ENCODE results near the gene STRA6.

STRA6 gene

DNA sequence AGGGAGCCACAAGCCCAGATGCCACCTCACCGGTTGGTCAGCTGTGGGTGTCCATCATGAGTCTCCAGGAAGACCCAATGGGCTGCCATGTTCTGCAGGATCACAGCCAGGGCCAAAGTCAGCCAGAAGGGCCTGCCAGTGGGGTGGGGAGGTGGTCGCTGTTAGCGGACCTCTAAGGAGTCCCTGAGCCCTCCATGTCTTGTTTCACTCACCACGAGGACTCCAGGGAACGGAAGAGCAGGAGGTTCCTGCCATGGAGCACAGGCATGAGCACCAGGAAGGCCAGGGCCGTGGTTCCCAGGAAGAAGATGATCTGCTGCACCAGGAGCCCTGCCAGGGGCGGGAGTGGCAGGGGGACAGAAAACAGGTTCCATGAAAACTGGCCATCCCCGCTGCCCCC lies 20.5 kb downstream of the STRA6 start:
- DNase-seq (ENCODE audit: low read depth in 2 of 2, low spot score in 1 of 2): no peak

DNA sequence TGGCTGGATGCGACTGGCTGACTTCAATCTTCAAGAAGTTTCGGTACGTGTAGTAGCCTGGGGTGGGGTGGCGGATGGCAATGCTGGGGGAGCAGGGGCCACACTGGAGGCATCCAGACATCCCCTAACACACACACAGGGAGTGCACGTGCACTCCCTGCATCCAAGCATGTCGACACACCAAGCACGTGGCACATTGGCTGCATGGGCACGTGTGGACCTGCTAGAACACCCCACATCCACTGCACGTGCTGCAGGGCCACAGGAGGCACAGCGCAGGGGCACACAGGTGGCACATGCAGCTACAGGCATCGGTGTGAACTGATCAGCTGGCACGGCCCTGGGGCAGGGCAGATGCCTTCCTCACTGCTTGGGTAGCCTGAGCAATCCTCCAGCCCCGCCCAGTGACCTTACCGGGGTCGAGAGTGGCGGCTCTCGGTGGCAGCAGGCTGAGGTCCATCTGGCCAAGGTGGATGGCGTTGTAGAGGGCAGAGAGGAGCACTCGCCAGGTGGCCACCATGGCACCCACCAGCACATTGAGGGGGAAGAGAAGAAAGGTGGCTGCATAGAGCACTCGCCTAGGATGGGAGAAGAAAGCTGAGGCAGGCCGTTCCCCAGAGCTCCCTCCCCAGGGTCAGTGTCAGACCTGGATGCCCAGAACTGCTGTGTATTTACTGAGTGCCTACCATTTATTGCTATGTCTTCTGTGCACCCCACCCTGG lies 21.5 kb downstream of the STRA6 start:
- DNase-seq (ENCODE audit: low read depth in 2 of 2, low spot score in 1 of 2): no peak

DNA sequence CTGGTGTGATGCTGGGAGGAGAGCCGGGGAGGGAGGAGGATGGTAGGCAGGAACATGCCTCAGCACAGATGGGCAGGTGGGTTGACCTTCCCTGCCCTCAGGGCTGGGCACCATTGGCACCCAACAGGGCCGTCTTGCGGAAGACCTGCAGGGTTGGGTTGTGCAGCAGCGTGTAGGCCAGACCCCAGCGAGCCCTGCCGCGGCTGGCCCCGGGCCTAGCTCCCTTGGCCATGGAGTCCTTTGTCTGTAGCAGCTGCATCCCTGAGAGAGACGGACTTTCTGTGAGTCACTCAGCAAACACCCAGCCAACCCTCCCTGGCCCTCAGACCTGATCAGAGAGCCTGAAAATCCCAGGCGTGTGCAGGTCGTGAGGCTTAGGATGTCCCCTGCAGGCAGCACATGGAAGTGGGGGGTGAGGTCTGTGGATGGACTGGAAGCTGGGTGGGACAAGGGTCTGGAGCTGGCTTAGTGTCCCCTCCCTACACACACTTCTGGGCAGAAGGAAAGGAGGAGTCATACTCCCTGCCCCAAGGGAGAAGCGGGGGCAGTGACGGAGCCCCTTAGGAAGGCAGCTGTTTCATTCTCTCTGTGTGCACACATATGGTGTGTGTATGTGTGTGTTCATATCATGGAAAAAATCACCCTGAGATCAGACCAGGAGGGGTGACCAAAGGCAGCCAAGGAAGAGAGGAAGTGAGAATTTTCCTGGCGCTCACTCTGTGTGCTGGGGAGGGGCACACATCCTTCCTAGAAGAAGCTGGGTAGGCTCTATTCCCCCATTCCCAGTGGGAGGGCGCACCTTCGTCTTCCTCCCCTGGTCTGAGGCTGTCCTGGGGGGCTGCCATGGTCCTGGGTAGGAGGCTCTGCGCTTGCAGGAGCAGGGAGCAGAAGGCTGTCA lies 22.4 kb downstream of the STRA6 start:
- DNase-seq (ENCODE audit: low read depth in 2 of 2, low spot score in 1 of 2): no peak

DNA sequence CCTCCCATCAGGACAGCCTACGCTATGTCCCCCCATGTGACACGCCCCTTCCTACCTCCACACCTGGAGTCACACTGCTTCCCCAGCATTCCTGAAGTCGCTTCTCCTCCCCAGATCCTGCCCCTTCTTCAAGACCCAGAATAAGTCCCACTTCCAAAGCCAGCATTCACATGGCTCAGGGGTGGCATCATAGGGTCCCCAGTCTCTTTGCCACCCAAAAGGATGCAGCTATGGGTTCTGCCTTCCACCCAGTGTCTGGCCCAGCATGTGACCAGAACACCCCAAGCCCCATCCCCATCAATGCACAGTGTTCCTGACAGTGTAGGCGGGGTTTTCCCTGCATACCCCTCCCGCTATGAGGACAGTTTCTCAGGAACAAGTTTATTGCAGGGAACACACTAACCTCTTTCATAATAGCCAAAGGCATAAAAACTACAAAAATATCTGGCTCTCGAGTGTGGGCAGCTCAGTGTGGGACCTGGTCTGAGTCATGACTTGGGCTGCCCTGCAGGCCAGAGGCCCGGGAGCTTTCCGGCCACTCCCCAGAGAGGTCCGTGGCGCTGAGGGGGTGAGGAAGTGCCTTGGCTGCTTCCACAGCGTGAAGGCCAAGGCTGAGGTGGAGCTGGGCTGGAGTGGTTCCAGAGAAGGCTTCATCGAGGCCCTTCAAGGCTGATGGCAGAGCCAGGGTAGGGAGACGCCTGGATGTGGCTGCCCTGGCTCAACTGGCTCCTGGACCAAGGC lies 23.3 kb downstream of the STRA6 start:
- no peak for DNase-seq (ENCODE audit: low read depth in 2 of 2, low spot score in 1 of 2)

DNA sequence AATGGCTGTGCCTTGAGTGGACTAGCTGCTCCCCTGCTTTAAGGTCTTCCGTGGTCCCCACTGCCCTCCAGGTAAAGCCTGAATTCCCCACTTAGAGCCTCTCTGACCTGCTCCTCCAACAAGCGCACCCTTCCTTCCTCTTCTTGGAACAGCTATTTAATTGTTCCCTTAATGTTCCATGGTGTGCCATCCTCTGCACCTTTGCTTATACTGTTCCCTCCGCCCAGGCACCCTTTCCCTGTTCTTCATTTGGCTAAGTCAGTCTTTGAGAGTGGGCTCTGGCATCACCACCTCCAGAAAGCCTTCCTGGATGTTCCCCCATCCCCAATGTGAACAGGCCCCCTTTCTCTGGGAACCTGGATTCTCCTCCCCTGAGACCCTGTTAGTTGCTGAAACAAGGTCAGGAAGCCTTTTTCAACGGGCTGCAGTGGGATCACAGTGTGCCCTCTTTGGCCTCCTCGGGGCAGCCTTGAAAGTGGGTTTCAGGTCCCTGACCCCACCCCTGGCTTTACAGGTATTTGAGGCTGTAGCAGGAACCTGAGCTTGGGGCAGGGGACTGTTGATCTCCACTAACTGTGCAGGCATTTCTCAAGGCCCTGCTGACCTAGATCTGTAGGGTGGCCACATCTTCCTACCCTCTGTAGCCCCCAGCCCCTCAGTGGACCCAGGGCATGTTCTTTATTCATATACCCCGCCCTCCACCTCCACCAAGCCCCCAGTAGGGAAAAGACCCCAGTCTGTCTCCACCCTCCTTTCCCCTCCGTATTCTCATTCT lies 24.1 kb downstream of the STRA6 start:
- DNase-seq (ENCODE audit: low read depth in 2 of 2, low spot score in 1 of 2): no peak

DNA sequence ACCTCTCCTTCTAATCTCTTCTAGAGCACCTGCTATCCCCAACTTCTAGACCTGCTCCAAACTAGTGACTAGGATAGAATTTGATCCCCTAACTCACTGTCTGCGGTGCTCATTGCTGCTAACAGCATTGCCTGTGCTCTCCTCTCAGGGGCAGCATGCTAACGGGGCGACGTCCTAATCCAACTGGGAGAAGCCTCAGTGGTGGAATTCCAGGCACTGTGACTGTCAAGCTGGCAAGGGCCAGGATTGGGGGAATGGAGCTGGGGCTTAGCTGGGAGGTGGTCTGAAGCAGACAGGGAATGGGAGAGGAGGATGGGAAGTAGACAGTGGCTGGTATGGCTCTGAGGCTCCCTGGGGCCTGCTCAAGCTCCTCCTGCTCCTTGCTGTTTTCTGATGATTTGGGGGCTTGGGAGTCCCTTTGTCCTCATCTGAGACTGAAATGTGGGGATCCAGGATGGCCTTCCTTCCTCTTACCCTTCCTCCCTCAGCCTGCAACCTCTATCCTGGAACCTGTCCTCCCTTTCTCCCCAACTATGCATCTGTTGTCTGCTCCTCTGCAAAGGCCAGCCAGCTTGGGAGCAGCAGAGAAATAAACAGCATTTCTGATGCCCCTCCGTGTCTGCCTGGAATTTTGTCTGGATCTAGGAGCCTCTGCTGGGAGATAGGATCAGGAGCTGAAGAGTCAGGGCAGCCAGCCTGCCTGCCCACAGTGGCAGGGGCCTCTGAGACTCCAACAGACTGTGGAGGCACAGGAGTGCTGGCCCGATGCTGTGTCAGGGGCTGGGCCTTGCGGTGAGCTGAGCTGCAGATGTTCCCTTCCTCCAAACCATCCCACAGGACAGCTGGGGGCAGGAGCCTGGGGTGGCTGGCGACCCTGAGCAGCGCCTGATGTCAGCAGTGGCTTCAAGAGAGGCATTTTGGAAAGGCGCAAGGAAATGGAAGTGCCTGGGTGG lies 26.0 kb downstream of the STRA6 start:
- DNase-seq (ENCODE audit: low read depth in 2 of 2, low spot score in 1 of 2): no peak

DNA sequence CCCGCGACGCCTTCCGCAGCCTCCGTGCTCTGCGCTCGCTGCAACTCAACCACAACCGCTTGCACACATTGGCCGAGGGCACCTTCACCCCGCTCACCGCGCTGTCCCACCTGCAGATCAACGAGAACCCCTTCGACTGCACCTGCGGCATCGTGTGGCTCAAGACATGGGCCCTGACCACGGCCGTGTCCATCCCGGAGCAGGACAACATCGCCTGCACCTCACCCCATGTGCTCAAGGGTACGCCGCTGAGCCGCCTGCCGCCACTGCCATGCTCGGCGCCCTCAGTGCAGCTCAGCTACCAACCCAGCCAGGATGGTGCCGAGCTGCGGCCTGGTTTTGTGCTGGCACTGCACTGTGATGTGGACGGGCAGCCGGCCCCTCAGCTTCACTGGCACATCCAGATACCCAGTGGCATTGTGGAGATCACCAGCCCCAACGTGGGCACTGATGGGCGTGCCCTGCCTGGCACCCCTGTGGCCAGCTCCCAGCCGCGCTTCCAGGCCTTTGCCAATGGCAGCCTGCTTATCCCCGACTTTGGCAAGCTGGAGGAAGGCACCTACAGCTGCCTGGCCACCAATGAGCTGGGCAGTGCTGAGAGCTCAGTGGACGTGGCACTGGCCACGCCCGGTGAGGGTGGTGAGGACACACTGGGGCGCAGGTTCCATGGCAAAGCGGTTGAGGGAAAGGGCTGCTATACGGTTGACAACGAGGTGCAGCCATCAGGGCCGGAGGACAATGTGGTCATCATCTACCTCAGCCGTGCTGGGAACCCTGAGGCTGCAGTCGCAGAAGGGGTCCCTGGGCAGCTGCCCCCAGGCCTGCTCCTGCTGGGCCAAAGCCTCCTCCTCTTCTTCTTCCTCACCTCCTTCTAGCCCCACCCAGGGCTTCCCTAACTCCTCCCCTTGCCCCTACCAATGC lies 27.1 kb downstream of the STRA6 start:
- DNase-seq (ENCODE audit: low read depth in 2 of 2, low spot score in 1 of 2): no peak

DNA sequence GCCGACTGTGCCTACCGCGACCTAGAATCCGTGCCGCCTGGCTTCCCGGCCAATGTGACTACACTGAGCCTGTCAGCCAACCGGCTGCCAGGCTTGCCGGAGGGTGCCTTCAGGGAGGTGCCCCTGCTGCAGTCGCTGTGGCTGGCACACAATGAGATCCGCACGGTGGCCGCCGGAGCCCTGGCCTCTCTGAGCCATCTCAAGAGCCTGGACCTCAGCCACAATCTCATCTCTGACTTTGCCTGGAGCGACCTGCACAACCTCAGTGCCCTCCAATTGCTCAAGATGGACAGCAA lies 27.7 kb downstream of the STRA6 start:
- no peak for DNase-seq (ENCODE audit: low read depth in 2 of 2, low spot score in 1 of 2)

DNA sequence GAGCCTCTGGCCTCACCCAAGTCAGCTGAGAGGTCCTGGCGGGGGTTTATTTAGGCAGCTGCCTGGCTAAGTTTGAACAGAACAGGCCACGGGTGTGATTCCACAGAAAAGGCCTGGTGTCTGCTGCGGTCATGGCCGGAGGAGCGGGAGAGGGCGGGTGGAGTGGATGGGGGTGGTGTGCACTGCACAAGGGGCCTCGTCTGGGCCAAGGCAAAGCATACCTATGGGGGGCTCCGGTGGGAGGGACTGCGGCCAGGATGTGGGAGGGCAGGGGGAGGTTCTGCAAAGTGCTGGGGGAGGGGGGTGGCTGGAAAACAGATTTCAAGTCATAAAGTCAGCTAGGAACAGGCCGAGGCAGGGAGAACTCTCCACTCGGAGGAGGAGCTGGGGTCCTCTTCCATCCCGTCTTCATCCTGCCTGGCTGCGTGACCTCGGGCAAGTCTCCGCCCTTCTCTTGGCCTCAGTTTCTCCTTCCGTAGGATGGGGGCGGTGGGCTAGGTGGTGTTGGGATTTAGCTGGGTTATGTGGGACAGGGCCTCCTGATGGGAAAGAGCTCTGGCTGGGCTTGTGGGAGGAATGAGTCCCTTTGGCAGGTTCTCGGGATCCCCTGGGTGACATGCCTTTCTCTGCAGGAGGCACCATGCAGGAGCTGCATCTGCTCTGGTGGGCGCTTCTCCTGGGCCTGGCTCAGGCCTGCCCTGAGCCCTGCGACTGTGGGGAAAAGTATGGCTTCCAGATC lies 28.2 kb downstream of the STRA6 start:
- DNase-seq (ENCODE audit: low read depth in 2 of 2, low spot score in 1 of 2): no peak

DNA sequence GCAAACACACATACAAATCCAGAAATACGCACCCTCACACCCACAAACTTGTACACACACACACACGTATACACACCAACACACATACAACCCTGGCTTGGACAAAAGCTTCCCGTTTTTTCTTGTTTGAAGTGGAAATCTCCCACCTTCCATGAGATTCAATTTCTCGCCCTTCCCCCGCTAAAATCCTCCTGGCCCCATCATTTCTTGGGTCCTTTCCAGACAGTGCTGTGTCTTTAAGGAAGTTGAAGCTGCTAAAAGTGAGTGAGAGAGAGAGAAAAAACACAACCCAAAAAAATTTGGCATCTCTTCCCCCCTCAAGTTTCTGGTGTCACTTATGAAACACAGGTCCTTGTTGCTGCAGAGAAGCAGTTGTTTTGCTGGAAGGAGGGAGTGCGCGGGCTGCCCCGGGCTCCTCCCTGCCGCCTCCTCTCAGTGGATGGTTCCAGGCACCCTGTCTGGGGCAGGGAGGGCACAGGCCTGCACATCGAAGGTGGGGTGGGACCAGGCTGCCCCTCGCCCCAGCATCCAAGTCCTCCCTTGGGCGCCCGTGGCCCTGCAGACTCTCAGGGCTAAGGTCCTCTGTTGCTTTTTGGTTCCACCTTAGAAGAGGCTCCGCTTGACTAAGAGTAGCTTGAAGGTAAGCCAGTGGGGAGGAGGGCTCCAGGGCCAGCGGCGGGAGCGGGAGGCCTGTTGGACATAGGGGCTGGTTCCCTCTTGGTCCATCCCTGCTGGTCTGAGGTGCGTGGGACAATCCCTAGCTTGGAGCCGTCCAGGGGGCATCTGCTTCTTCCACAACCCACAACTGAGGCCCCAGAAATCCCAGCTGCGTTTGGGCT lies 29.0 kb downstream of the STRA6 start, which contains the start of gene ISLR:
Gene ISLR (plus strand): TSS at position 331 of the 839 bp plus-strand sequence. CDS start 1,149 bp downstream, outside the sequence.
- no peak for DNase-seq (ENCODE audit: low read depth in 2 of 2, low spot score in 1 of 2)

DNA sequence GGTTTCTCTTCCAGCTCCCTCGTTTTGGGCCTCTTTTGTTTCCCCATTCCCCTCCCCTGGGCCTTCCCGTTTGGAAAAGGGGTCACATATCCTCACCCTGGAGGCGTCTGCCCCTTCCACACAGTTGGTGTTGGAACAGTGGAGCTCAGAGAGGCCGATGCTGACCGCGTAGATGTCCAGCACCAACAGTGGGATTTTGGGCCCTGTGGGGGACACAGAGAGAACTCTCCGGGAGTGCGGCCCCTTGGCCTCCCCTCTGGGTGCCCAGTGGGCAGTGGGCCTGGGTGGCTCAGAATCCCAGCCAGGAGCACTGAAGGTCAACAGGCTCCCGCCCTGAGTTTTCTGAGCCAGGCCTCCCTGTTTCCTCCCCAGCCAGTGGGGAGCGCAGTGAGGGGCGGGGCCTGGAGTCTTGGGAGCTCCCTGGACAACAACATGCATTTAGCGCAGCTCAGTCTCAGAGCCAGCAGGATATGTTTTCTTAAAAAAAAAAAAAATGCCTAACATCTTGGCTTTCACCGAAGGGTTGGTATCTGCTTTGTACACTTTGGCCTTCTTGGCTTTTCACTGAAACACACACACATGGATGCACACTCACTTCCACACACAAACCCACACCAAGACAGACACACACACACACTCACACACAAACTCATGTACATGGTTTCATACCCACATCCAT lies 29.7 kb downstream of the STRA6 start:
- DNase-seq (ENCODE audit: low read depth in 2 of 2, low spot score in 1 of 2): no peak

DNA sequence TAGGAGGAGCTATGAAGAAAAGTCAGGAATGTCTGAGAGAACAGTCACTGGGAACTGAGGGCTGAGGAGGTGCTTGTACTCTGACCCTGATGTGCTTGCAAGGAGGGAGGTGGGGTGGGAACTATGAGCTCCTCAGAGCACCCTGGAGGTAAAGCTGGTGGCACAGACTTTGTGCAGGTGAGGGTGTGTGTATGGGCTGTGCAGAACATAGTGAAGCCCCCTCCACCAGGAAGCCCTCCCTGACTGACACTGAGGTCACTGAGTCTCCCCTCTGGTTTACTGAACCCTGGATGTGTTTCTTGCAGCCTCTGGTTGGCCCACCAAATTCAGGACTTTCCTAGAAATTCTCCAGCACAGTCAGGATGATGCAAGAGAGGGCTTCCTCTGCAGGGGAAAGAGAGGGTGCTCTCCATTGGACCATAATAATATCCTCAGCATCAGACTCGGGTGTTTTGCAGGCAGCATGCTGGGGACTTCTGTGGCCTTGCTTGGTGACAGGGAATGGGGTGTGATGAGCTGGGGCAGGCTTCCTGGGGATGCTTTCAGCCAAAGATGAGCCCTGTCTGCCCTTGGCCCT lies 30.5 kb downstream of the STRA6 start:
- DNase-seq (ENCODE audit: low read depth in 2 of 2, low spot score in 1 of 2): no peak

DNA sequence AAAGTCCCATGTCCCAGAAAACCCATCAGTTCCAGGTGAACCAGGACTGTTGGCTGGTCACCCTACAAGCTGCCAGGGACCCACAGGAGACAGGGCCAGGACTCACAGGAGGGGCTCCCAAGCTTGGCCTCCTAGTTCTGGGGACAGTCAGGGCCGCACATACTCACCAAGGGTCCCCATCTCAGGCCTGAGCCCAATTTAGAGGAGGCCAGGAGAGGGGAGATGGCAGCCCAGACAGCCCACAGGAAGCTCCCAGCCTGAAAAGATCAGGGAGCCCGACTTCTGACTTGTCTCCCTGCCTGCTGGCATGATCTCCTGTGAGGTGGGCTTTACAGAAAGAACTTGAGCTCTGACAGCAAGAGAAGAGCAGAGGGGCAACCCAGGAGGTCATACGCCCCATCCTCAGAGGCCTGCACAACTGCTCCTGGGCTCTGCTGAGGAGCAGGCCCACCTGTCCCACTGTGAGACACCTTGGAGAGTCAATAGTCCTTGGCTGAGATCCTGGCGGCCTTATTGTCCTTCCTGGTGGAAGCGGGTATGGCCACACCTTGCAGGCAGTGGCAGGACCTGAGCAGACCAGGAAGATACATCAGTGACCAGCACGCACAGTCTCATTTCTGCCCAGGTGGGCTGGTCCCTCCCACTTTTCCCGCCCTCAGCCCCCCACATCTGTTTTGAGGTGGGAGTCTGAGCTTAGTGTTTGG lies 31.6 kb downstream of the STRA6 start:
- no peak for DNase-seq (ENCODE audit: low read depth in 2 of 2, low spot score in 1 of 2)

DNA sequence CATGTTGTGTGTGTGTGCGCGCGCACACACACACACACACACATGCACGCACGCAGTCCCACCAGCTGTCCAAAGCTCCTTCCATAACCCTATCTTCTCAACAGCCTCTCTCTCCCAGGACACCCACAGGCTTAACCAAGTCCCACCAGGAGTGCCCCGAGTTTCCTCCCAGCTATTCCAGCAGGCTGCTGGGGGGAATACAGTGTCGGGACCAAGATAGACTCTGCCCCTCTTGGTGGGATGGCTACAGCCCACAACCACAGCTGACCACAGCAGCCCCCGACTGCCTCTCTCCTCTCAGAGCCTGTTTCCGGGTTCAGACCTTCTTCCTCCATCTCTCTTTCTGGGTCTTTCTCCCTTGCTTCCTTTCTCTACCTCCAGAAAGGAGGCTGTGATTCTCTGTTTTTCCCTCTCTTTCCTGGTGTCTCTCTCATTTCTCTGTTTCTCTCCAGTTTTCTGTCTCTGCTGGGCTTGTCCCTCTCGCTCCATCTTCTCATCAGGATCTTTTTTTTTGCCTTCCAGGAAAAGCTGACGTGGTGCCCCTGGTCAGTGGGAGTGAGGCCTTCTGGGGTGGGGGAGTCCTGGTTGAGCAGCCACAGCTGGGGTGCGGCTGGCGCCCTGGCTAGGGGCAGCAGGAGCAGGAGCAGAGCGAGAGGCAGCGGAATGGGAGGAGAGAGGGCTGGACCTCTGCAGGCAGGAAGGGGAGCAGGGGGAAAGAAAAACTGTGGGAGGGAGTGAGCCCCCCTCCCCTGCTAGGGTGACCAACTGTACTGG lies 32.3 kb downstream of the STRA6 start:
- no peak for DNase-seq (ENCODE audit: low read depth in 2 of 2, low spot score in 1 of 2)

DNA sequence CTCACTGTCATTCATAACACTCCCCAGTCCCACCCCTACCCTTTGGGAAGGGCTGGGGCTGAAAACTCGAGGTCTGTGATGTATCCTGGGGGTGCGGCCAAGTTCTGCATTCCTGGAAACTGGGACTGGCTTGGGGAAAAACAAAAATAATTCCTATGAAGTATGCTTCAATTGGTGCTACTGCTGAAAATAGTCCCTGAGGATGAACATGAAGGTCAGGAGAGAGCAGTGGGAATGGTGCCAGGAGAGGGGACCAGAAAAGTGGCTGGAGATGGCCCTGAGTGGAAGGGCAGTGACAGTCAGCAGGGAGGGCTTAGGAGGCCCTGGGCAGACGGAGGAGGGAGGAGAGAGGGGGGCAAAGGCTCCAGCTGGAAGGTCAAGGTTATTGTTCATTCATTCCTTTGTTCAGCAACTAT lies 33.9 kb downstream of the STRA6 start:
- no peak for DNase-seq (ENCODE audit: low read depth in 2 of 2, low spot score in 1 of 2)
